HEK293 (cell line): Measurements from ENCODE around the gene MACIR.

ENCODE experiments used
- CTCF ChIA-PET: fragments of 350-600 bp; formaldehyde crosslinking; extraction: SDS; loops from one replicate; lab custom pipeline; 2021; ENCODE audit warnings: antibody characterized with exemption; lab: Yijun Ruan, JAX
- POLR2A ChIA-PET: fragments of 300-600 bp; formaldehyde crosslinking; extraction: SDS; loops from one replicate; lab custom pipeline; 2020; ENCODE audit warnings: antibody characterized with exemption, inconsistent platforms; lab: Yijun Ruan, JAX
- H3K27ac ChIP-seq: fragments of 200-500 bp; sonication (Bioruptor generic); 2 replicates; pipeline ENCODE4 v1.5.1; 2014; ENCODE audit warnings: low read depth, low read length, control low read depth, inconsistent platforms; ENCODE audit errors: extremely low read depth
- H3K36me3 ChIP-seq, 2 experiments: fragments of 200-500 bp in 1 of 2; sonication (Bioruptor generic) in 1 of 2; 1 replicate in 1 of 2; 2 replicates in 1 of 2; pipeline ENCODE4 v1.5.1; 2014 to 2017; ENCODE audit warnings: inconsistent platforms in 2 of 2, low read length in 2 of 2; ENCODE audit not compliant: control insufficient read depth in 2 of 2, insufficient read depth in 1 of 2
- H3K4me1 ChIP-seq: fragments of 200-500 bp; sonication (Bioruptor generic); 2 replicates; pipeline ENCODE4 v1.5.1; 2014; ENCODE audit warnings: mild to moderate bottlenecking, low read length, inconsistent platforms; ENCODE audit not compliant: control insufficient read depth, insufficient read depth
- H3K4me3 ChIP-seq: 2 replicates; pipeline ENCODE4 v1.5.1; 2011; ENCODE audit warnings: low read depth, mild to moderate bottlenecking, control low read depth, low read length, moderate library complexity
- H3K9me3 ChIP-seq: fragments of 200-500 bp; sonication (Bioruptor generic); 2 replicates; pipeline ENCODE4 v1.5.1; 2014; ENCODE audit warnings: low read depth, low read length, inconsistent platforms; ENCODE audit not compliant: control insufficient read depth, insufficient read depth
- GLI2 ChIP-seq: fragments of 450-650 bp; formaldehyde crosslinking; IDR thresholded peaks from 2 replicates; pipeline ENCODE4; 2017; ENCODE audit warnings: missing biosample characterization, missing genetic modification characterization, low read depth, borderline replicate concordance
- GLI4 ChIP-seq: fragments of 450-650 bp; formaldehyde crosslinking; IDR thresholded peaks from 2 replicates; pipeline ENCODE4 v1.5.1; 2016; ENCODE audit warnings: missing biosample characterization, missing genetic modification characterization
- ZIC2 ChIP-seq: fragments of 450-650 bp; formaldehyde crosslinking; IDR thresholded peaks from 2 replicates; pipeline ENCODE4 v1.5.1; 2016; ENCODE audit warnings: missing biosample characterization, missing genetic modification characterization
- ZNF169 ChIP-seq: fragments of 450-650 bp; formaldehyde crosslinking; IDR thresholded peaks from 2 replicates; pipeline ENCODE4 v1.5.1; 2016; ENCODE audit warnings: missing biosample characterization, missing genetic modification characterization
- ZNF214 ChIP-seq: fragments of 450-650 bp; formaldehyde crosslinking; IDR thresholded peaks from 2 replicates; pipeline ENCODE4 v1.5.1; 2017; ENCODE audit warnings: missing biosample characterization, mild to moderate bottlenecking, missing genetic modification characterization, borderline replicate concordance
- ZNF223 ChIP-seq: fragments of 450-650 bp; formaldehyde crosslinking; IDR thresholded peaks from 2 replicates; pipeline ENCODE4 v1.5.1; 2016; ENCODE audit warnings: missing biosample characterization, missing genetic modification characterization
- ZNF239 ChIP-seq: fragments of 450-650 bp; formaldehyde crosslinking; IDR thresholded peaks from 2 replicates; pipeline ENCODE4 v1.5.1; 2016; ENCODE audit warnings: missing biosample characterization, missing genetic modification characterization
- ZNF792 ChIP-seq: fragments of 450-650 bp; formaldehyde crosslinking; IDR thresholded peaks from 2 replicates; pipeline ENCODE4 v1.5.1; 2016; ENCODE audit warnings: missing biosample characterization, missing genetic modification characterization
- ZSCAN23 ChIP-seq: fragments of 450-650 bp; formaldehyde crosslinking; IDR thresholded peaks from 2 replicates; pipeline ENCODE4 v1.5.1; 2016; ENCODE audit warnings: missing biosample characterization, missing genetic modification characterization
- TF ChIP-seq, protein P1 (sequence below): fragments of 450-650 bp; formaldehyde crosslinking; IDR thresholded peaks from 2 replicates; pipeline ENCODE4 v1.5.1; 2016; ENCODE audit warnings: missing biosample characterization, missing genetic modification characterization
- TF ChIP-seq, protein P2 (sequence below): fragments of 450-650 bp; formaldehyde crosslinking; IDR thresholded peaks from 2 replicates; pipeline ENCODE4 v1.5.1; 2016; ENCODE audit warnings: missing biosample characterization, missing genetic modification characterization
- TF ChIP-seq, protein P3 (sequence below): fragments of 450-650 bp; formaldehyde crosslinking; IDR thresholded peaks from 2 replicates; pipeline ENCODE4 v1.5.1; 2017; ENCODE audit warnings: missing biosample characterization, missing genetic modification characterization
- TF ChIP-seq, protein P4 (sequence below): sonication (generic); formaldehyde crosslinking; IDR thresholded peaks from 2 replicates; pipeline ENCODE4 v1.8.1; 2022; ENCODE audit warnings: mild to moderate bottlenecking, moderate library complexity, missing genetic modification reagents
- TF ChIP-seq, protein P5 (sequence below): fragments of 450-650 bp; IDR thresholded peaks from 2 replicates; pipeline ENCODE4 v1.5.1; 2018; ENCODE audit warnings: missing biosample characterization, mild to moderate bottlenecking, missing genetic modification characterization
- TF ChIP-seq, protein P6 (sequence below): fragments of 450-650 bp; formaldehyde crosslinking; IDR thresholded peaks from 2 replicates; pipeline ENCODE4 v1.5.1; 2016; ENCODE audit warnings: missing biosample characterization, missing genetic modification characterization
- TF ChIP-seq, protein P7 (sequence below): fragments of 450-650 bp; formaldehyde crosslinking; IDR thresholded peaks from 2 replicates; pipeline ENCODE4 v1.5.1; 2017; ENCODE audit warnings: missing biosample characterization, missing genetic modification characterization
- TF ChIP-seq, protein P8 (sequence below): fragments of 450-650 bp; formaldehyde crosslinking; IDR thresholded peaks from 2 replicates; pipeline ENCODE4 v1.5.1; 2016; ENCODE audit warnings: missing biosample characterization, missing genetic modification characterization, borderline replicate concordance
- TF ChIP-seq, protein P9 (sequence below): fragments of 450-650 bp; formaldehyde crosslinking; IDR thresholded peaks from 2 replicates; pipeline ENCODE4 v1.5.1; 2017; ENCODE audit warnings: missing biosample characterization, missing genetic modification characterization

The MACIR gene

DNA sequence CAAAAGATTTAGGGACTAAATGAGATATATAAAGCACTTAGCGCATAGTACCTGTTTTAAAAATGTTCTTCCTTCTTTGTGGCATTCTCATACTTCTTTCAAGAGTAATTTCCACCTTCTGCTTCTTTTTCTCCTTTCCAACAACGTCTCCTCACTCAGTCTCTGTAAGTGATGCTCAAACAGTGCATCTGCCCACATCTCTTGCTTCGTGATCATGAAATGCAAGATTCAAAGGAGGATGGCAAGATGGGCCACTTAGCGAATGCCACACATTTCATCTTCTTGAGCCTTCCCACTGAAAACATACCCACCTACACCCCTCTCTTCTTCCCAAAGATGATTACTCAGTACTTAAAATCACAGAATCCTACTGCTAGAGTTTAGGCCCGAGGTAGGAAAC, 36.9 kb downstream of the MACIR start (continued):
- TF ChIP-seq, protein P1, sequence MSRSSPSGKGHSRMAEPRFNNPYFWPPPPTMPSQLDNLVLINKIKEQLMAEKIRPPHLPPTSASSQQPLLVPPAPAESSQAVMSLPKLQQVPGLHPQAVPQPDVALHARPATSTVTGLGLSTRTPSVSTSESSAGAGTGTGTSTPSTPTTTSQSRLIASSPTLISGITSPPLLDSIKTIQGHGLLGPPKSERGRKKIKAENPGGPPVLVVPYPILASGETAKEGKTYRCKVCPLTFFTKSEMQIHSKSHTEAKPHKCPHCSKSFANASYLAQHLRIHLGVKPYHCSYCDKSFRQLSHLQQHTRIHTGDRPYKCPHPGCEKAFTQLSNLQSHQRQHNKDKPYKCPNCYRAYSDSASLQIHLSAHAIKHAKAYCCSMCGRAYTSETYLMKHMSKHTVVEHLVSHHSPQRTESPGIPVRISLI (tag by site-specific recombination) = no peak
- TF ChIP-seq, protein P2, sequence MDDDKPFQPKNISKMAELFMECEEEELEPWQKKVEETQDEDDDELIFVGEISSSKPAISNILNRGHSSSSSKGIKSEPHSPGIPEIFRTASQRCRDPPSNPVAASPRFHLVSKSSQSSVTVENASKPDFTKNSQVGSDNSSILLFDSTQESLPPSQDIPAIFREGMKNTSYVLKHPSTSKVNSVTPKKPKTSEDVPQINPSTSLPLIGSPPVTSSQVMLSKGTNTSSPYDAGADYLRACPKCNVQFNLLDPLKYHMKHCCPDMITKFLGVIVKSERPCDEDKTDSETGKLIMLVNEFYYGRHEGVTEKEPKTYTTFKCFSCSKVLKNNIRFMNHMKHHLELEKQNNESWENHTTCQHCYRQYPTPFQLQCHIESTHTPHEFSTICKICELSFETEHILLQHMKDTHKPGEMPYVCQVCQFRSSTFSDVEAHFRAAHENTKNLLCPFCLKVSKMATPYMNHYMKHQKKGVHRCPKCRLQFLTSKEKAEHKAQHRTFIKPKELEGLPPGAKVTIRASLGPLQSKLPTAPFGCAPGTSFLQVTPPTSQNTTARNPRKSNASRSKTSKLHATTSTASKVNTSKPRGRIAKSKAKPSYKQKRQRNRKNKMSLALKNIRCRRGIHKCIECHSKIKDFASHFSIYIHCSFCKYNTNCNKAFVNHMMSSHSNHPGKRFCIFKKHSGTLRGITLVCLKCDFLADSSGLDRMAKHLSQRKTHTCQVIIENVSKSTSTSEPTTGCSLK = no peak
- TF ChIP-seq, protein P3, sequence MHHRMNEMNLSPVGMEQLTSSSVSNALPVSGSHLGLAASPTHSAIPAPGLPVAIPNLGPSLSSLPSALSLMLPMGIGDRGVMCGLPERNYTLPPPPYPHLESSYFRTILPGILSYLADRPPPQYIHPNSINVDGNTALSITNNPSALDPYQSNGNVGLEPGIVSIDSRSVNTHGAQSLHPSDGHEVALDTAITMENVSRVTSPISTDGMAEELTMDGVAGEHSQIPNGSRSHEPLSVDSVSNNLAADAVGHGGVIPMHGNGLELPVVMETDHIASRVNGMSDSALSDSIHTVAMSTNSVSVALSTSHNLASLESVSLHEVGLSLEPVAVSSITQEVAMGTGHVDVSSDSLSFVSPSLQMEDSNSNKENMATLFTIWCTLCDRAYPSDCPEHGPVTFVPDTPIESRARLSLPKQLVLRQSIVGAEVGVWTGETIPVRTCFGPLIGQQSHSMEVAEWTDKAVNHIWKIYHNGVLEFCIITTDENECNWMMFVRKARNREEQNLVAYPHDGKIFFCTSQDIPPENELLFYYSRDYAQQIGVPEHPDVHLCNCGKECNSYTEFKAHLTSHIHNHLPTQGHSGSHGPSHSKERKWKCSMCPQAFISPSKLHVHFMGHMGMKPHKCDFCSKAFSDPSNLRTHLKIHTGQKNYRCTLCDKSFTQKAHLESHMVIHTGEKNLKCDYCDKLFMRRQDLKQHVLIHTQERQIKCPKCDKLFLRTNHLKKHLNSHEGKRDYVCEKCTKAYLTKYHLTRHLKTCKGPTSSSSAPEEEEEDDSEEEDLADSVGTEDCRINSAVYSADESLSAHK (tag by site-specific recombination) = no peak
- TF ChIP-seq ZNF239 (no peak), ZNF792 (tag by site-specific recombination) (no peak)
- TF ChIP-seq, protein P4, sequence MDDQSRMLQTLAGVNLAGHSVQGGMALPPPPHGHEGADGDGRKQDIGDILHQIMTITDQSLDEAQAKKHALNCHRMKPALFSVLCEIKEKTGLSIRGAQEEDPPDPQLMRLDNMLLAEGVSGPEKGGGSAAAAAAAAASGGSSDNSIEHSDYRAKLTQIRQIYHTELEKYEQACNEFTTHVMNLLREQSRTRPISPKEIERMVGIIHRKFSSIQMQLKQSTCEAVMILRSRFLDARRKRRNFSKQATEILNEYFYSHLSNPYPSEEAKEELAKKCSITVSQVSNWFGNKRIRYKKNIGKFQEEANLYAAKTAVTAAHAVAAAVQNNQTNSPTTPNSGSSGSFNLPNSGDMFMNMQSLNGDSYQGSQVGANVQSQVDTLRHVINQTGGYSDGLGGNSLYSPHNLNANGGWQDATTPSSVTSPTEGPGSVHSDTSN (CRISPR knock-in tag) = no peak

DNA sequence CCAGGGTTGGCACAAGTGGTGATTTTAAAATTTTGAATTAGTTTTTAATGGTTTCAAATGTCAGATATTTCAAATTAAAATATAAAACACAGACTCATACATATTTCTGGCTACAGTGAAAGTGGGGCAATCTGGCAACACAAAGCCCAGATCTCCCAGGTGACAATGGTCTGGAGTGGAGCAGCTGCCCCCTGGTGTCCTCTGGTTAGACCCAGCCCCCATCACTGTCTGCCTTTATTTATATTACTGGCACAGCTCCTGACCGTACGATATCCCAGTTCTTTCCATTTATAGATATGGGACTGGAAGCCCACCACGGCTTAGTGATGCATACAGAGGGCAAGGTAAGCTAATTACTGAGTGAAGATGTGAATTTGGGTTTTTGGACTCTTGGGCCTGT, 37.3 kb downstream of the MACIR start:
- ChIA-PET CTCF (interaction anchor here (1.0 kb wide), 1 partner anchor 63 kb away, joined by 3 read pairs; no protein-coding TSS in a partner anchor), POLR2A (no interaction called here)
- Histone ChIP-seq H3K36me3 (no peaks in the 10 kb centered on the region), H3K4me1 (no peaks in the 10 kb centered on the region), H3K27ac (no peak overlapping the region), H3K4me3 (no peak overlapping the region), H3K9me3 (no peaks in the 10 kb centered on the region)
- no peak for TF ChIP-seq ZNF223 (tag by site-specific recombination)
- no peak for TF ChIP-seq ZIC2 (tag by site-specific recombination)
- TF ChIP-seq, protein P5, sequence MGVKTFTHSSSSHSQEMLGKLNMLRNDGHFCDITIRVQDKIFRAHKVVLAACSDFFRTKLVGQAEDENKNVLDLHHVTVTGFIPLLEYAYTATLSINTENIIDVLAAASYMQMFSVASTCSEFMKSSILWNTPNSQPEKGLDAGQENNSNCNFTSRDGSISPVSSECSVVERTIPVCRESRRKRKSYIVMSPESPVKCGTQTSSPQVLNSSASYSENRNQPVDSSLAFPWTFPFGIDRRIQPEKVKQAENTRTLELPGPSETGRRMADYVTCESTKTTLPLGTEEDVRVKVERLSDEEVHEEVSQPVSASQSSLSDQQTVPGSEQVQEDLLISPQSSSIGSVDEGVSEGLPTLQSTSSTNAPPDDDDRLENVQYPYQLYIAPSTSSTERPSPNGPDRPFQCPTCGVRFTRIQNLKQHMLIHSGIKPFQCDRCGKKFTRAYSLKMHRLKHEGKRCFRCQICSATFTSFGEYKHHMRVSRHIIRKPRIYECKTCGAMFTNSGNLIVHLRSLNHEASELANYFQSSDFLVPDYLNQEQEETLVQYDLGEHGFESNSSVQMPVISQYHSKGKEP = no peak
- no peak for TF ChIP-seq ZNF169
- TF ChIP-seq, protein P6, sequence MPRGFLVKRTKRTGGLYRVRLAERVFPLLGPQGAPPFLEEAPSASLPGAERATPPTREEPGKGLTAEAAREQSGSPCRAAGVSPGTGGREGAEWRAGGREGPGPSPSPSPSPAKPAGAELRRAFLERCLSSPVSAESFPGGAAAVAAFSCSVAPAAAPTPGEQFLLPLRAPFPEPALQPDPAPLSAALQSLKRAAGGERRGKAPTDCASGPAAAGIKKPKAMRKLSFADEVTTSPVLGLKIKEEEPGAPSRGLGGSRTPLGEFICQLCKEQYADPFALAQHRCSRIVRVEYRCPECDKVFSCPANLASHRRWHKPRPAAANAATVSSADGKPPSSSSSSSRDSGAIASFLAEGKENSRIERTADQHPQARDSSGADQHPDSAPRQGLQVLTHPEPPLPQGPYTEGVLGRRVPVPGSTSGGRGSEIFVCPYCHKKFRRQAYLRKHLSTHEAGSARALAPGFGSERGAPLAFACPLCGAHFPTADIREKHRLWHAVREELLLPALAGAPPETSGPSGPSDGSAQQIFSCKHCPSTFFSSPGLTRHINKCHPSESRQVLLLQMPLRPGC (tag by site-specific recombination) = no peak
- no peak for TF ChIP-seq ZNF792 (tag by site-specific recombination)
- TF ChIP-seq, protein P7, sequence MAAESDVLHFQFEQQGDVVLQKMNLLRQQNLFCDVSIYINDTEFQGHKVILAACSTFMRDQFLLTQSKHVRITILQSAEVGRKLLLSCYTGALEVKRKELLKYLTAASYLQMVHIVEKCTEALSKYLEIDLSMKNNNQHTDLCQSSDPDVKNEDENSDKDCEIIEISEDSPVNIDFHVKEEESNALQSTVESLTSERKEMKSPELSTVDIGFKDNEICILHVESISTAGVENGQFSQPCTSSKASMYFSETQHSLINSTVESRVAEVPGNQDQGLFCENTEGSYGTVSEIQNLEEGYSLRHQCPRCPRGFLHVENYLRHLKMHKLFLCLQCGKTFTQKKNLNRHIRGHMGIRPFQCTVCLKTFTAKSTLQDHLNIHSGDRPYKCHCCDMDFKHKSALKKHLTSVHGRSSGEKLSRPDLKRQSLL = no peak
- TF ChIP-seq, protein P8, sequence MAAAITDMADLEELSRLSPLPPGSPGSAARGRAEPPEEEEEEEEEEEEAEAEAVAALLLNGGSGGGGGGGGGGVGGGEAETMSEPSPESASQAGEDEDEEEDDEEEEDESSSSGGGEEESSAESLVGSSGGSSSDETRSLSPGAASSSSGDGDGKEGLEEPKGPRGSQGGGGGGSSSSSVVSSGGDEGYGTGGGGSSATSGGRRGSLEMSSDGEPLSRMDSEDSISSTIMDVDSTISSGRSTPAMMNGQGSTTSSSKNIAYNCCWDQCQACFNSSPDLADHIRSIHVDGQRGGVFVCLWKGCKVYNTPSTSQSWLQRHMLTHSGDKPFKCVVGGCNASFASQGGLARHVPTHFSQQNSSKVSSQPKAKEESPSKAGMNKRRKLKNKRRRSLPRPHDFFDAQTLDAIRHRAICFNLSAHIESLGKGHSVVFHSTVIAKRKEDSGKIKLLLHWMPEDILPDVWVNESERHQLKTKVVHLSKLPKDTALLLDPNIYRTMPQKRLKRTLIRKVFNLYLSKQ (tag by site-specific recombination) = no peak
- TF ChIP-seq, protein P9, sequence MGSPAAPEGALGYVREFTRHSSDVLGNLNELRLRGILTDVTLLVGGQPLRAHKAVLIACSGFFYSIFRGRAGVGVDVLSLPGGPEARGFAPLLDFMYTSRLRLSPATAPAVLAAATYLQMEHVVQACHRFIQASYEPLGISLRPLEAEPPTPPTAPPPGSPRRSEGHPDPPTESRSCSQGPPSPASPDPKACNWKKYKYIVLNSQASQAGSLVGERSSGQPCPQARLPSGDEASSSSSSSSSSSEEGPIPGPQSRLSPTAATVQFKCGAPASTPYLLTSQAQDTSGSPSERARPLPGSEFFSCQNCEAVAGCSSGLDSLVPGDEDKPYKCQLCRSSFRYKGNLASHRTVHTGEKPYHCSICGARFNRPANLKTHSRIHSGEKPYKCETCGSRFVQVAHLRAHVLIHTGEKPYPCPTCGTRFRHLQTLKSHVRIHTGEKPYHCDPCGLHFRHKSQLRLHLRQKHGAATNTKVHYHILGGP (tag by site-specific recombination) = no peak
- no peak for TF ChIP-seq ZNF214 (tag by site-specific recombination)
- no peak for TF ChIP-seq GLI2 (tag by site-specific recombination)
- TF ChIP-seq ZSCAN23 (tag by site-specific recombination) = no peak
- no peak for TF ChIP-seq GLI4 (tag by site-specific recombination)
